Mesothelial cell of epicardium (in vitro differentiated cells): ENCODE data around the gene CAPZB. TPM values are rescaled to one million over a fixed set of nuclear protein-coding genes. Genes with fewer than 3 reads are reported as not detected.

Experiments used
- DNase-seq, 2 experiments: peaks; one replicate each; pipeline ENCODE4 v3.0.0; 2021; ENCODE audit warnings: low spot score in 2 of 2; ENCODE audit not compliant: unreplicated experiment in 2 of 2
- H3K27ac Mint-ChIP-seq: 2 replicates; pipeline ENCODE4 v1.8.0; 2021; ENCODE audit warnings: mixed read lengths
- H3K27me3 Mint-ChIP-seq: 2 replicates; pipeline ENCODE4 v1.8.0; 2021; ENCODE audit warnings: low read depth, mixed read lengths
- H3K36me3 Mint-ChIP-seq: 2 replicates; pipeline ENCODE4 v1.8.0; 2021; ENCODE audit warnings: mixed read lengths
- H3K4me1 Mint-ChIP-seq: 2 replicates; pipeline ENCODE4 v1.8.0; 2021; ENCODE audit warnings: mixed read lengths
- H3K4me3 Mint-ChIP-seq: 2 replicates; pipeline ENCODE4 v1.8.0; 2021; ENCODE audit warnings: mild to moderate bottlenecking, moderate library complexity, mixed read lengths
- H3K9me3 Mint-ChIP-seq: 2 replicates; pipeline ENCODE4 v1.8.0; 2021; ENCODE audit warnings: mixed read lengths
- CTCF ChIP-seq: fragments of 200-600 bp; sonication (generic); IDR thresholded peaks from one replicate; pipeline ENCODE4 v1.5.0; 2021; ENCODE audit warnings: antibody characterized with exemption; ENCODE audit not compliant: unreplicated experiment
- total RNA-seq: library from RNA; stranded (reverse); gene quantifications from 3 replicates; pipeline ENCODE4 v1.2.1, GENCODE V29; 2021

Gene CAPZB
- total RNA-seq, 1 donor from 2014 or later: 192 TPM

- no peak overlapping the region for H3K27ac Mint-ChIP-seq
- no peaks in the 10 kb centered on the region for H3K9me3 Mint-ChIP-seq
- no peak for DNase-seq
- TF ChIP-seq CTCF: no peak
- H3K4me1 Mint-ChIP-seq: peaks cover 4% of the 10 kb centered on the region
- H3K4me3 Mint-ChIP-seq: no peak overlapping the region
- peaks cover 16% of the 10 kb centered on the region for H3K36me3 Mint-ChIP-seq
- no peaks in the 10 kb centered on the region for H3K27me3 Mint-ChIP-seq
Observed at GRCh38 chr1:19414515-19415121, 70.7 kb downstream of the CAPZB start.

- DNase-seq: no peak
- Mint-ChIP-seq H3K9me3 (no peaks in the 10 kb centered on the region), H3K36me3 (peaks cover 12% of the 10 kb centered on the region), H3K27ac (no peak overlapping the region), H3K4me1 (peaks cover 4% of the 10 kb centered on the region), H3K27me3 (no peaks in the 10 kb centered on the region), H3K4me3 (no peak overlapping the region)
- no peak for TF ChIP-seq CTCF
Observed at GRCh38 chr1:19413999-19414398, 71.3 kb downstream of the CAPZB start.

- Mint-ChIP-seq H3K4me3 (no peak overlapping the region), H3K27ac (no peak overlapping the region), H3K4me1 (peaks cover 8% of the 10 kb centered on the region), H3K9me3 (no peaks in the 10 kb centered on the region), H3K27me3 (no peaks in the 10 kb centered on the region), H3K36me3 (peaks cover 4% of the 10 kb centered on the region)
- DNase-seq: no peak
- TF ChIP-seq CTCF: no peak
Observed at GRCh38 chr1:19412654-19413053, 72.7 kb downstream of the CAPZB start.

- Mint-ChIP-seq H3K4me1 (peaks cover 13% of the 10 kb centered on the region), H3K27ac (no peak overlapping the region), H3K4me3 (no peak overlapping the region), H3K9me3 (no peaks in the 10 kb centered on the region), H3K36me3 (peaks cover 4% of the 10 kb centered on the region), H3K27me3 (no peaks in the 10 kb centered on the region)
- no peak for DNase-seq
- no peak for TF ChIP-seq CTCF
Observed at GRCh38 chr1:19411612-19412011, 73.7 kb downstream of the CAPZB start.

GRCh38 chr1:19410393-19410792 is 74.9 kb downstream of the CAPZB start:
- peaks cover 23% of the 10 kb centered on the region for H3K4me1 Mint-ChIP-seq
- H3K27me3 Mint-ChIP-seq: no peaks in the 10 kb centered on the region
- H3K27ac Mint-ChIP-seq: no peak overlapping the region
- DNase-seq: no peak
- H3K4me3 Mint-ChIP-seq: no peak overlapping the region
- TF ChIP-seq CTCF: no peak
- H3K9me3 Mint-ChIP-seq: no peaks in the 10 kb centered on the region
- peaks cover 2% of the 10 kb centered on the region for H3K36me3 Mint-ChIP-seq
